ENCODE results near the gene FGD2.
A peak's percentile ranks its signal among the peaks of the same experiment; 100 is the strongest.
"Not testable (repeated sequence)": the region's sequence is repeated elsewhere in the genome, so short reads cannot be mapped to it uniquely, and the experiment has no call there.

The FGD2 gene

GRCh38 chr6:36978421-36979346 lies 26.8 kb upstream of the FGD2 start:
- no peak for ATAC-seq (ENCODE audit: low read depth)

DNA sequence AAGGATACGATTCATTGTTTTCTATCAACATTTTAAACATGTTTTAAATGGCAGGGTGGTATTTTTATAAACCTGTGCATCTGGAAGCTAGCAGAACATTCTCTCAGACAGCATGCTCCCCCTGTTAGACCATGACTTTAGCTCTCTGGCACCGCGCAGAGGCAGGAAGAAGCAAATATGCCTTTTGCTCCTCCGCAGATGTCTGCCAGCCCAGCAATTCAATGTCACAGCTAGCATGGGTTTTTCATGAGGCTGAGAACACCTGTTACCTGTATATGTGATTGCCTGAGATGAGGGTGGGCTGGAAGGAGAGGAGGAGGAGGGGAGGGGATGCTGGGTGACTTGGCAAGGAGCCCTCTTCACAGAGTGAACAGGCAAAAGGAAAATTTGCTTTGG lies 26.1 kb upstream of the FGD2 start:
- DNase-seq (ENCODE audit: low spot score in 2 of 2) (no peak), ATAC-seq (ENCODE audit: low read depth) (peak; percentile 43)
- H3K4me1 Mint-ChIP-seq, result peaks cover 27% of the 10 kb centered on the region
- no peaks in the 10 kb centered on the region for H3K9me3 Mint-ChIP-seq
- H3K27me3 Mint-ChIP-seq, result no peaks in the 10 kb centered on the region
- no peak overlapping the region for H3K4me3 Mint-ChIP-seq
- no peak overlapping the region for H3K27ac Mint-ChIP-seq
- peaks cover 26% of the 10 kb centered on the region for H3K36me3 Mint-ChIP-seq

More at GRCh38 chr6:36978421-36979346, 26.8 kb upstream of the FGD2 start:
- Mint-ChIP-seq H3K36me3 (peaks cover 26% of the 10 kb centered on the region), H3K4me1 (peaks cover 27% of the 10 kb centered on the region), H3K27me3 (no peaks in the 10 kb centered on the region), H3K9me3 (no peaks in the 10 kb centered on the region), H3K4me3 (no peak overlapping the region), H3K27ac (no peak overlapping the region)
- DNase-seq (ENCODE audit: low spot score in 2 of 2), result no peak

- Mint-ChIP-seq H3K36me3 (peaks cover 24% of the 10 kb centered on the region), H3K27ac (peak overlapping the region; percentile 46)
- no peak for ATAC-seq (ENCODE audit: low read depth)
Observed at GRCh38 chr6:36980129-36980528, 25.3 kb upstream of the FGD2 start.

GRCh38 chr6:36980876-36981619 lies 24.4 kb upstream of the FGD2 start:
- Mint-ChIP-seq H3K27ac (peak overlapping the region; percentile 46), H3K9me3 (no peaks in the 10 kb centered on the region), H3K27me3 (no peaks in the 10 kb centered on the region), H3K4me1 (peaks cover 27% of the 10 kb centered on the region), H3K4me3 (no peak overlapping the region), H3K36me3 (peaks cover 16% of the 10 kb centered on the region)
- DNase-seq (ENCODE audit: low spot score in 2 of 2), result no peak
- no peak for ATAC-seq (ENCODE audit: low read depth)

More at GRCh38 chr6:36980129-36980528, 25.3 kb upstream of the FGD2 start:
- H3K4me3 Mint-ChIP-seq, result no peak overlapping the region
- peaks cover 27% of the 10 kb centered on the region for H3K4me1 Mint-ChIP-seq
- no peaks in the 10 kb centered on the region for H3K27me3 Mint-ChIP-seq
- DNase-seq (ENCODE audit: low spot score in 2 of 2), result no peak
- H3K9me3 Mint-ChIP-seq, result no peaks in the 10 kb centered on the region

DNA sequence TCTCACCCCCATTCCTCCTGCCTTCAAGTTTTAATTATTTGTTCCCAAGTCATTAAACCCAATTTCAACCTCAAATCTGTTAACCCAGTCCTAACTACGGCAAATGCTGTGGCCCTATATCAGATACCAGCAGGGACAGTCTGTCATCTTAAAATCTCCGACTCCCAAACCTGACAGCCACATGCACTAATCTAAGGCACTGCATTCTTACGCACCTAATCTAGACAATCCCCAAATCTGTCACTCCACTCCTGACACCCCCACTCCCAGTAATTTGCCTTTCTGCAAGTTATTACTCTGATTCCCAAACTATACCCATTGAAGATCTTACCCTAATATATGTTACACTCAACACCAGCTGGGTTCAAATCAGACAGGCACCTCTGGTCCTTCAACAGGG lies 21.9 kb upstream of the FGD2 start:
- Mint-ChIP-seq H3K4me3 (no peak overlapping the region), H3K36me3 (peaks cover 5% of the 10 kb centered on the region), H3K9me3 (no peaks in the 10 kb centered on the region), H3K4me1 (peaks cover 27% of the 10 kb centered on the region), H3K27ac (no peak overlapping the region), H3K27me3 (no peaks in the 10 kb centered on the region)
- DNase-seq (ENCODE audit: low spot score in 2 of 2) (no peak), ATAC-seq (ENCODE audit: low read depth) (no peak)

GRCh38 chr6:36984581-36985416 lies 20.7 kb upstream of the FGD2 start:
- no peaks in the 10 kb centered on the region for H3K9me3 Mint-ChIP-seq
- no peaks in the 10 kb centered on the region for H3K27me3 Mint-ChIP-seq
- peaks cover 5% of the 10 kb centered on the region for H3K36me3 Mint-ChIP-seq
- no peak for ATAC-seq (ENCODE audit: low read depth)
- peaks cover 21% of the 10 kb centered on the region for H3K4me1 Mint-ChIP-seq
- no peak overlapping the region for H3K4me3 Mint-ChIP-seq
- no peak overlapping the region for H3K27ac Mint-ChIP-seq
- DNase-seq (ENCODE audit: low spot score in 2 of 2), result no peak

- Mint-ChIP-seq H3K36me3 (peaks cover 2% of the 10 kb centered on the region), H3K4me3 (no peak overlapping the region), H3K9me3 (no peaks in the 10 kb centered on the region), H3K27ac (no peak overlapping the region), H3K27me3 (no peaks in the 10 kb centered on the region), H3K4me1 (peaks cover 19% of the 10 kb centered on the region)
- DNase-seq (ENCODE audit: low spot score in 2 of 2) (no peak), ATAC-seq (ENCODE audit: low read depth) (no peak)
Observed at GRCh38 chr6:36985417-36985807, 20.0 kb upstream of the FGD2 start.

DNA sequence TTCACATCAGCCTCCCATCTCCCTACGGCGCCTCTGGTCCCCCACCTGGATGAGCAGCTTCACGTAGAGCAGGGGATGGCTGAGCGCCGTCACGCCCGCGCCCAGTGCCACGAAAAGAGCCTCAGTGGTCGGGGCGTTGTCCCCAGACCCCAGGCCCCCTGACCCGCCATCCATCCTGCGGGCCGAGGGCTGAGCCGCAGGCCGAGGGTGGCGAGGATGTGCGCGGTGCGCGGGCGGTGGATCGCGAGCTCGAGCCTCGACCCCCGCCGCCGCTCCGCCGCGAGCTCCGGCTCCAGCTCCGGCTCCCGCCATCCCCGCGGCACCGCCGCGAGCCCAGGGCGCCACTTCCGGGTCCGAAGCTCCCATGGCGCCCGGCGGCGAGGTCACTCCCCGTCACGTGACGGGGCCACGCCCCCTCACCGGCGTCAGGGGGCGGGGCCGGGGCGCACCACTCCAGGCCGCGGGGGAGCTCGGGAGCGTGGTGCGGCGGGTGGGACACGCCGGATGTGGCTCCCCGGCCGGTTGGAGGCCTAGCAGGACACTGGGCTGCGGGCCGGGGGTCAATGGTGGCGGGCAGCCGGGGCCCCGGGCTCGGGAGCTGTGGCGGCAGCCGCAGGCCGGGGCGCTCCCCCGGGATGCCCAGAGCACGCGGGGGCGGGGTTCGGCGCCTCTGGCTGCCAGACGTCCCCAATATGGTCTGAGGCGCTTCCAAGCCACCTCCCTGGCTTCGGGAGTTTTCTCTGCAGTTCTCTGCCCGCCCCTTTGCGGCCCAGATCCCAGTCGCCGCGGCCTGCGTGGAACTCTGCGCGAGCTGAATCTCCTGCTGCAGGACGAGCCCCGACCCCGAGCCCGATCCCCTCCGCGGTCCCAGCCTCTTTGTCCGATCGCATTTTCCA lies 19.4 kb upstream of the FGD2 start, which contains the start of gene MTCH1:
MTCH1 (minus strand) TSS at position 389 of the 896 bp plus-strand sequence; CDS start at position 366, 23 bp downstream.
- peak; percentile 88 for ATAC-seq (ENCODE audit: low read depth)
- H3K4me1 Mint-ChIP-seq, result peaks cover 15% of the 10 kb centered on the region
- H3K36me3 Mint-ChIP-seq, result no peaks in the 10 kb centered on the region
- H3K9me3 Mint-ChIP-seq, result no peaks in the 10 kb centered on the region
- H3K4me3 Mint-ChIP-seq, result peak within 1 kb of the TSS; percentile 99
- no peak within 1 kb of the TSS for H3K27ac Mint-ChIP-seq
- no peaks in the 10 kb centered on the region for H3K27me3 Mint-ChIP-seq
- peak; percentile 92 to 96 for DNase-seq (ENCODE audit: low spot score in 2 of 2)

- Mint-ChIP-seq H3K27me3 (no peaks in the 10 kb centered on the region), H3K9me3 (no peaks in the 10 kb centered on the region), H3K36me3 (no peaks in the 10 kb centered on the region), H3K27ac (no peak overlapping the region), H3K4me1 (peaks cover 14% of the 10 kb centered on the region), H3K4me3 (peak overlapping the region; percentile 99)
- DNase-seq (ENCODE audit: low spot score in 2 of 2), result no peak
- ATAC-seq (ENCODE audit: low read depth), result no peak
Observed at GRCh38 chr6:36986704-36987047, 18.8 kb upstream of the FGD2 start.

- Mint-ChIP-seq H3K36me3 (no peaks in the 10 kb centered on the region), H3K4me1 (peaks cover 9% of the 10 kb centered on the region), H3K9me3 (no peaks in the 10 kb centered on the region), H3K27ac (no peak overlapping the region), H3K4me3 (no peak overlapping the region), H3K27me3 (no peaks in the 10 kb centered on the region)
- DNase-seq (ENCODE audit: low spot score in 2 of 2), result no peak
- ATAC-seq (ENCODE audit: low read depth), result no peak
Observed at GRCh38 chr6:36989264-36989663, 16.2 kb upstream of the FGD2 start.

DNA sequence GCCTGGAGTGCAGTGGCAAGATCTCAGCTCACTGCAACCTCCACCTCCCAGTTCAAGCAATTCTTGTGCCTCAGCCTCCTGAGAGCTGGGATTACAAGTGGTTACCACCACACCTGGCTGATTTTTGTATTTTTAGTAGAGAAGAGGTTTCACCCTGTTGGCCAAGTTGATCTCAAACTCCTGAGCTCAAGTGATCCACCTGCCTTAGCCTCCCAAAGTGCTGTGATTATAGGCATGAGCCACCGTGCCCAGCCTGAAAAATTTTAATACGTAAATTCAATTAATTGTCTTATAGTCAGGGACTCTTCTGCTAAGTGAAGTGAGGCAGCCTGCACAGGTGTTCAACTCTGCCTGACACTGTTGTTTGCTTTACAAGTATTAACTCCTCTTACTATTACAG lies 15.1 kb upstream of the FGD2 start:
- not testable (repeated sequence) for H3K4me1 Mint-ChIP-seq; H3K27ac Mint-ChIP-seq; H3K36me3 Mint-ChIP-seq; H3K27me3 Mint-ChIP-seq; H3K9me3 Mint-ChIP-seq; DNase-seq (ENCODE audit: low spot score in 2 of 2); ATAC-seq (ENCODE audit: low read depth); H3K4me3 Mint-ChIP-seq

GRCh38 chr6:36997811-36998722 lies 7.4 kb upstream of the FGD2 start:
- Mint-ChIP-seq H3K9me3 (no peaks in the 10 kb centered on the region), H3K27ac (no peak overlapping the region)

More at GRCh38 chr6:36997811-36998722, 7.4 kb upstream of the FGD2 start:
- Mint-ChIP-seq H3K36me3 (no peaks in the 10 kb centered on the region), H3K27me3 (no peaks in the 10 kb centered on the region), H3K4me1 (peaks cover 27% of the 10 kb centered on the region), H3K4me3 (no peak overlapping the region)
- DNase-seq (ENCODE audit: low spot score in 2 of 2) (no peak), ATAC-seq (ENCODE audit: low read depth) (no peak)
